Measurements from ENCODE around the gene ANGPTL7. TPM values are rescaled to one million over a fixed set of nuclear protein-coding genes. Genes with fewer than 3 reads are reported as not detected.

The ANGPTL7 gene
- total and polyA plus RNA-seq, 2 of the 8 experiments (the other 6 are each of a cell fraction or from before 2014, with no cell fraction given) = not detected

GRCh38 chr1:11175461-11175860 lies 13.7 kb upstream of the ANGPTL7 start:
- Histone ChIP-seq H3K79me2 (ENCODE audit: control insufficient read depth in 1 of 2, insufficient read depth in 2 of 2, low read length in 2 of 2) (no peaks in the 10 kb centered on the region), H2BK12ac (ENCODE audit: low read depth, low read length) (no peak overlapping the region), H2BK20ac (ENCODE audit: low read length) (no peak overlapping the region), H3K23me2 (ENCODE audit: low read depth, low read length) (no peaks in the 10 kb centered on the region), H3K18ac (ENCODE audit: extremely low read depth, low read length) (no peak overlapping the region), H3K36me3 (ENCODE audit: control insufficient read depth in 2 of 4, insufficient read depth in 4 of 4, low read length in 3 of 4) (no peaks in the 10 kb centered on the region), H4K91ac (replicated peaks; ENCODE audit: insufficient read length, low read length) (no peak overlapping the region), H4K20me1 (replicated peaks in 1 of 2; ENCODE audit: control insufficient read depth in 1 of 2, insufficient read depth in 2 of 2, low read length in 2 of 2) (peaks cover 0 to 6% of the 10 kb centered on the region in 2 experiments), H3K9ac (replicated peaks in 1 of 4; ENCODE audit: extremely low read depth in 1 of 4, low read depth in 3 of 4, low read length in 3 of 4) (no peak overlapping the region), H2BK15ac (ENCODE audit: low read length) (no peak overlapping the region), H3K4me2 (ENCODE audit: insufficient read depth in 1 of 2, low read depth in 2 of 2, low read length in 2 of 2) (no peak overlapping the region), H3K4me1 (replicated peaks in 1 of 4; ENCODE audit: control insufficient read depth in 3 of 4, insufficient read depth in 4 of 4, low read length in 3 of 4) (no peaks in the 10 kb centered on the region), H3K4me3 (ENCODE audit: extremely low read depth in 1 of 4, insufficient read depth in 2 of 4, low read depth in 3 of 4, low read length in 4 of 4) (no peak overlapping the region), H3K4ac (replicated peaks; ENCODE audit: insufficient read length, low read depth, low read length) (no peak overlapping the region), H2BK120ac (replicated peaks; ENCODE audit: low read depth, low read length) (no peak overlapping the region), H3K56ac (replicated peaks; ENCODE audit: insufficient read length, low read depth, low read length) (no peak overlapping the region), H4K5ac (ENCODE audit: insufficient read length, low read depth, low read length) (no peak overlapping the region), H2AK5ac (ENCODE audit: low read depth, low read length) (no peak overlapping the region), H4K8ac (ENCODE audit: extremely low read depth, insufficient read depth, low read length) (0 out of 2 replicates have a peak overlapping the region, but pooled peaks have one; percentile 3), H3K23ac (ENCODE audit: insufficient read length) (no peak overlapping the region), H3K14ac (ENCODE audit: insufficient read length) (no peak overlapping the region), H3K27me3 (replicated peaks in 1 of 4; ENCODE audit: control insufficient read depth in 3 of 4, extremely low read depth in 1 of 4, insufficient read depth in 3 of 4, low read length in 3 of 4) (no peaks in the 10 kb centered on the region), H3K27ac (ENCODE audit: low read depth, low read length) (no peak overlapping the region), H2BK5ac (ENCODE audit: low read depth, low read length) (no peak overlapping the region), H3K9me3 (ENCODE audit: insufficient read depth in 2 of 2, low read depth in 1 of 2, low read length in 1 of 2) (no peaks in the 10 kb centered on the region), H2AFZ (ENCODE audit: low read length) (no peak overlapping the region), H3K79me1 (ENCODE audit: low read depth, low read length) (no peaks in the 10 kb centered on the region; the same call in 1 of the 2 replicates)
- WGBS, 2 experiments (ENCODE audit: extremely low coverage in 1 of 2, insufficient coverage in 1 of 2, insufficient read length in 1 of 2, insufficient replicate concordance in 2 of 2, low coverage in 1 of 2, low lambda C conversion rate in 2 of 2, missing lambda C conversion rate in 1 of 2) = 92% methylated on average over 10 of the region's 10 CpGs; no CpG with 5 or more reads in 1 of the 2 experiments
- CTCF ChIA-PET (ENCODE audit: partially characterized antibody) = interaction anchor here (0.6 to 1.7 kb wide), 2 partner anchors 11 to 594 kb away, joined by 3 to 4 read pairs; no protein-coding TSS in a partner anchor
- no peak for FAIRE-seq
- POLR2A ChIA-PET (ENCODE audit: partially characterized antibody) = no interaction called here
- DNase-seq (ENCODE audit: low read depth in 1 of 2, low spot score in 2 of 2) = no peak
- TF ChIP-seq GABPA (IDR thresholded peaks at IDR 0.05; ENCODE audit: borderline replicate concordance, insufficient read depth, low read length) (no peak), CHD1 (IDR thresholded peaks at IDR 0.05; ENCODE audit: low read depth, low read length) (no peak), PHF8 (conservative IDR thresholded peaks at IDR 0.05; ENCODE audit: low read depth, low read length) (no peak), SIN3A (conservative IDR thresholded peaks at IDR 0.05 in 1 of 2, IDR thresholded peaks at IDR 0.05 in 1 of 2; ENCODE audit: low read depth in 1 of 2, low read length in 2 of 2) (no peak)

Data from H1 (cell line).